ENCODE measurements around the gene UBE2L3.
"Not testable (repeated sequence)": the region's sequence is repeated elsewhere in the genome, so short reads cannot be mapped to it uniquely, and the experiment has no call there.

DNA sequence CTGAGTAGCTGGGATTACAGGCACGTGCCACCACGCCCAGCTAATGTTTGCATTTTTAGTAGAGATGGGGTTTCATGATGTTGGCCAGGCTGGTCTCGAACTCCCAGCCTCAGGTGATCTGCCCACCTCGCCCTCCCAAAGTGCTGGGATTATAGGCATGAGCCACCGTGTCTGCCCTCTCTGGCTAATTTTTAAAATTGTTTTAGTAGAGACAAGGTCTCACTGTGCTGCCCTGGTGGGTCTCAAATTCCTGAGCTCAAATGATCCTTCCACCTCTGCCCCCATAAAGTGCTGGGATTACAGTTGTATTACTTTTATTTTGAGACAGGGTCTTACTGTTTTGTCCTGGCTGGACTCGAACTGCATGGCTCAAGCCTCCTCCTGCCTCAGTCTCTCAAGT lies 78.0 kb downstream of the UBE2L3 start:
- TF ChIP-seq POLR2A, POLR2AphosphoS5, TAF1 (IDR thresholded peaks at IDR 0.05; ENCODE audit: low read depth, low read length): not testable (repeated sequence)

All from GM12891 (cell line).